ENCODE results near the gene RTBDN. TPM values are rescaled to one million over a fixed set of nuclear protein-coding genes. Genes with fewer than 3 reads are reported as not detected.

The RTBDN gene
- not detected in 2 replicates for total RNA-seq

DNA sequence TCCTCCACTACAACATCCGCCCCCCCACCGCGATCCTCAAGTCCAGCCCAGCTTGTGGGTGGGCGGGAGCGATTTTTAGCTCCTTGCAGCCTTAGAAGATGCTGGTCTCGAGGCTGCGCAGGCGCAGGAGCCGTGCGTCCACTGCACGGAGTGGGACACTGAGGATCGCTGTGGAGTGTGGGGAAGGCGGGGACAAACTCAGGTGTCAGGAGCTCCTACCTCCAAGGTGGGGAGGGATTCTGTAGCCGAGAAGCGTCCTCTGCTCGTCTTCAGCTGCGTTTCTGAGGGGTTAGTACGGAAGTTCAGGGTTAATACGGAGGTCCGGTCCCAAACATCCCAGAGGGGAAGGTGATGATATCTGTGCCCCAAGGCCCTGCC lies at the start of gene RTBDN:
Gene RTBDN (minus strand): TSS at position 14 of the 378 bp plus-strand sequence. CDS start 4,600 bp downstream, outside the sequence.
- DNase-seq (ENCODE audit: low read depth in 2 of 2), result no peak

DNA sequence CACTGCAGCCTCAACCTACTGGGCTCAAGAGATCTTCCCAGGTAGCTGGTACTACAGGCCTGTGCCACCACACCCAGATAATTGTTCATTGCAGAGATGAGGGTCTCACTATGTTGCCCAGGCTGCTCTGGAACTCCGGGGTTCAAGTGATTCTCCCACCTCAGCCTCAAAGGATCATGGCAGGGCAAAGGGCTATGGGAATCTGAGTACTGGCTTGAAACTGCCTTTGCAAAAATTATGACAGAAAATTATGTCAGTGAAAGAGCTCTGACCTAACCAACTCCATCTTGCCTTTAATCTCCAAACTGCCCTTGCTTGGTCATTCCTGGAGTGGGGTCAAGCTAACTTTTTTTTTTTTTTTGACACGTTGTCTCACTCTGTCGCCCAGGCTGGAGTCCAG lies 48.2 kb upstream of the RTBDN start:
- no peak for DNase-seq (ENCODE audit: low read depth in 2 of 2)

DNA sequence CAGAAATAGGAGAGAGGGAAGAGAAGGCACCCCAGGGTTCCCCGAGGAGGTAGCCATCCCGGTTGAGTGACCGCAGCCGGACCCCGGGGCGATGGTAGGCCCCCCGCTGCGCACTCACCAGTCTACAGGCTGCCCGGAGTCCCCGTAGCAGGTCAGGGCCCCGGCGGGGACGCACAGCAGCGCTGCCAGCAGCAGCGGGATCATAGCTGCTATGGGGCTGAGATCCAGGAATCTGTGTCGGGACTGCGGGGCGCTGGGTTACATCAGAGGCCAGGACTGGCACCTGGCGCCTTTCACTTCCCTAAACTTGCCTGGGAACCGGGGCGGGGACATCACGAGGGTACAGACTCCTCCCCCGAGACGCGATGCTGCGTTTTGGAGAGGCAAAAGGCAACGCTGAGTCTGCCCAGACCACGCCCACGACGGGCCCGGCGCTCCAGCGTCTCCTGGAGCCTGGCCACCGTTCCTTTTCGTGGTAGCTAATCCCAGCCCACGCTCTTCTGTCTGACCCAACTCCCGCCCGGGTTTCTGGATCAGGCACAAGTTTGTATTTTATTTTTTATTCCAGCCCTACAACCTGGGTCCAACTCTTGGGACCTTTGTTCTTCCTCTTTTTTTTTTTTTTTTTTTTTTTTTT lies 46.9 kb upstream of the RTBDN start, which contains the start of gene DNASE2:
Gene DNASE2 (minus strand): TSS at position 278 of the 637 bp plus-strand sequence. CDS start 74 bp downstream, at position 204.
- DNase-seq (ENCODE audit: low read depth in 2 of 2), result peak; percentile 70 to 78

DNA sequence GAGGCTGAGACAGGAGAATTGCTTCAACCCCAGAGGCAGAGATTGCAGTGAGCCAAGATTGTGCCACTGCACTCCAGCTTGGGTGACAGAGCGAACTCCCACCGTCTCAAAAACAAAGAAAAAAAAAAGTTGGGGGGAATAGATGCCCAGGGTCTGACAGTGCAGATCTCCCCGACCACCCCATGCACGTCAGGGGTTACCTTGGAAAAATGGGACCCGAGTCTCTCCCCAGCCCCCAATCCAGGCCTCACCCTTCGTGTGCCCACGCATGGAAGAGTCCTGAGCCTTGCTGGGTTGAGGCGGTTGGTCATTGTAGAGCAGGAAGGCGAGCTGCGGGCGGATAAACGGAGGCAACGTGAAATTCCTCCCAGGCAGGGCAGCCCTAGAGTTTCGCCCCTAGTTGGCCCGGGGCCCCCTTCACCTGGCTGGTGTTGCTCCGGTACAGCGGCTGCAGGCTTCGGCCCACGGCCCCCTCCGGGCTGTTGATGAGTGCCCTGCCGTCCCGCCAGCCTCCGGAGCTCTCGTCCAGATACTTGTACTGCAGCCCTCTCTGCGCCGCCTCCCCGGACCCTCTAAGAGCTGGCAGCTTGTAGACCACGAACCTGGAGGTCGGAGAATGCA lies 46.3 kb upstream of the RTBDN start:
- peak; percentile 15 to 36 for DNase-seq (ENCODE audit: low read depth in 2 of 2)

DNA sequence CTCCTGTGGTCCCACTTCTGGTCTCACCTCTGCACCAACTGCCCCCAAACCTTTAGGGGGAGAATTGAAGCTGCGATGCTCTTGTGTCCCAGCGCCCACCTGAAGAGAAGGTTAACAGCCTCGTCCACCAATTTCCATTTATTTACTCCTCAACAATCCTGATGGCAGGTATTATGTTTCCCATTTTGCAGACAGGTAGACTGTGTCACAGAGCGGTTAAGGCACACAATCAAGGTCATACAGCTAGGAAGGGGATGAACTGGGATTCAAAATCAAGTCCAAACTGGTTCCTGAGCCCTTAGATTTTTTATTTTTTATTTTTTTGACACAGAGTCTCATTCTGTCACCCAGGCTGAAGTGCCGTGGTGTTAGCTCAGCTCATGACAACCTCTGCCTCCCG lies 40.7 kb upstream of the RTBDN start:
- DNase-seq (ENCODE audit: low read depth in 2 of 2), result no peak

DNA sequence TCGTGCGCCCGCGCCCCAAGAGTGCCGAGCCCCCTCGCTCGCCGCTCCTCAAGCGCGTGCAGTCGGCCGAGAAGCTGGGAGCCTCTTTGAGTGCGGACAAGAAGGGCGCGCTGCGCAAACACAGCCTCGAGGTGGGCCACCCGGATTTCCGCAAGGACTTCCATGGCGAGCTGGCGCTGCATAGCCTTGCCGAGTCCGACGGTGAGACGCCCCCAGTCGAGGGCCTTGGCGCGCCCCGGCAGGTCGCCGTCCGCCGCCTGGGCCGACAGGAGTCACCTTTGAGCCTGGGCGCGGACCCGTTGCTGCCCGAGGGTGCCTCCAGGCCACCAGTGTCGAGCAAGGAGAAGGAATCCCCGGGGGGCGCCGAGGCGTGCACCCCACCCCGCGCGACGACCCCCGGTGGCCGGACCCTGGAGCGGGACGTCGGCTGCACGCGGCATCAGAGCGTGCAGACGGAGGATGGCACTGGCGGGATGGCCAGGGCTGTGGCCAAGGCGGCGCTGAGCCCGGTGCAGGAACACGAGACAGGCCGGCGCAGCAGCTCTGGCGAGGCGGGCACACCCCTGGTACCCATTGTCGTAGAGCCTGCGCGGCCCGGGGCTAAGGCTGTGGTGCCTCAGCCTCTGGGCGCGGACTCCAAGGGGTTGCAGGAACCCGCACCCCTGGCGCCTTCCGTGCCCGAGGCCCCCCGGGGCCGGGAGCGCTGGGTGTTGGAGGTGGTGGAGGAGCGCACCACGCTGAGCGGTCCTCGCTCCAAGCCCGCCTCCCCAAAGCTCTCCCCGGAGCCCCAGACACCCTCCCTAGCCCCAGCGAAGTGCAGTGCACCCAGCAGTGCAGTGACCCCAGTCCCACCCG lies 39.7 kb upstream of the RTBDN start:
- DNase-seq (ENCODE audit: low read depth in 2 of 2), result no peak

DNA sequence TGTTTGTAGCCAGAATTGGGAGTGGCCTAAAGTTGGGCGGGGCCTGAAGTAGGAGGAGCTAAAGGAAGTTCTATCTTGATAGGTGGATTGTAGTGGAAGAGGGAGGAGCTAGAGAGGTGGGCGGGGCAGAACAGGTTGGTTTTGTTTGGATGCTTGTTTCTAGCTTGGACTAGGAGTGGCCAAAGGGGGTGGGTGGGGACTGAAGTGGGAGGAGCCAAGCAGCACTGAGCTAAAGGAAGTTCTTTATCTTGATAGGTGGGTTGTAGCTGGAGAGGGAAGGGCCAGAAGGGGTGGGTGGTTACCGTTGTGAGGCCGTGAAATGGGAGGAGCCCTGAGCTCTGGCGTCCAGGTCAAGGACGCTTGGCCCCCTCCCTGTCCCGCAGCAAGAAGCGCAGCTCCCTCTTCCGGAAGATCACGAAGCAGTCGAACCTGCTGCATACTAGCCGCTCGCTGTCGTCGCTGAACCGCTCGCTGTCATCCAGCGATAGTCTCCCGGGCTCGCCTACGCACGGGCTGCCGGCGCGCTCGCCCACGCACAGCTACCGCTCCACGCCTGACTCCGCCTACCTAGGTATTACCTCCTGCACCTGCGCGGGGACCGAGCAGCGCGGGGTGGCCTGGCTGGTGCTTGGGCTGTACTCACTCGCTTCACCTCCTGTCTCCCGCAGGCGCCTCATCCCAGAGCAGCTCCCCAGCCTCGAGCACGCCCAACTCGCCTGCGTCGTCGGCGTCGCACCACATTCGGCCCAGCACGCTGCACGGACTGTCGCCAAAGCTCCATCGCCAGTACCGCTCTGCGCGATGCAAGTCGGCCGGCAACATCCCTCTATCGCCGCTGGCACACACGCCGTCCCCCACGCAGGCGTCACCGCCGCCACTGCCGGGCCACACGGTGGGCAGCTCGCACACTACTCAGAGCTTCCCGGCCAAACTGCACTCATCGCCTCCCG lies 38.8 kb upstream of the RTBDN start:
- DNase-seq (ENCODE audit: low read depth in 2 of 2), result peak; percentile 78 to 85

DNA sequence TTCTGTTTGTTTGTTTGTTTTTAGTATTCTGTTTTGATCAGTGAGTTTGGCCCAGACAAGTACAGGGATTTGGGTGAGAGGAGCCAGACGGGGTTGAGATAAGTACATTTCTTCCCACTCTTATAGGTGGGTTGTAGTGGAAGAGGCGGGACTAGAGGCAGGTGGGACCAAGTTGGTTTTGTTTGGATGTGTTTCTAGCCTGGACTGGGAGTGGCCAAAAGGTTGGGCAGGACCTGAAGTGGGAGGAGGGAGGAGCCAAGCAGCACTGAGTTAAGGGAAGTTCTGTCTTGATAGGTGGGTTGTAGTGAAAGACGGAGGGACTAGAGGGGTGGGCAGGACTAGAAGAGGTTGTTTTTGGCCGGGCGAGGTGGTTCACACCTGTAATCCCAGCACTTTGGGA lies 37.9 kb upstream of the RTBDN start:
- no peak for DNase-seq (ENCODE audit: low read depth in 2 of 2)

DNA sequence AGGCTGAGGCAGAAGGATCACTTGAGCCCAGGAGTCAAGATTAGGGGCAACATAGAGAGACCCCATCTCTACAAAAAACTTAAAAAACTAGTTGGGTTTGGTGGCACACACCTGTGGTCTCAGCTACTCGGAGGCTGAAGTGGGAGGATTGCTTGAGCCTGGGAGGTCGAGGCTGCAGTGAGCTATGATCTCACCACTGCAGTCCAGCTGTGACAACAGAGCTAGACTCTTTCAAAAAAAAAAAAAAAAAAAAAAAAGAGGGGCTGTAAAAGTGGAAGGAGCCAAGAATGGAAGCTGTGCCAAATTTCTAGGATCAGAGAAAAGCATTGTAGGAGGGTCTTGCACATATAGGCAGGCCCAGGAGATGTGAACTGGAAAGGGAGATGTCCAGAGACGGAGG lies 37.3 kb upstream of the RTBDN start:
- DNase-seq (ENCODE audit: low read depth in 2 of 2), result no peak

DNA sequence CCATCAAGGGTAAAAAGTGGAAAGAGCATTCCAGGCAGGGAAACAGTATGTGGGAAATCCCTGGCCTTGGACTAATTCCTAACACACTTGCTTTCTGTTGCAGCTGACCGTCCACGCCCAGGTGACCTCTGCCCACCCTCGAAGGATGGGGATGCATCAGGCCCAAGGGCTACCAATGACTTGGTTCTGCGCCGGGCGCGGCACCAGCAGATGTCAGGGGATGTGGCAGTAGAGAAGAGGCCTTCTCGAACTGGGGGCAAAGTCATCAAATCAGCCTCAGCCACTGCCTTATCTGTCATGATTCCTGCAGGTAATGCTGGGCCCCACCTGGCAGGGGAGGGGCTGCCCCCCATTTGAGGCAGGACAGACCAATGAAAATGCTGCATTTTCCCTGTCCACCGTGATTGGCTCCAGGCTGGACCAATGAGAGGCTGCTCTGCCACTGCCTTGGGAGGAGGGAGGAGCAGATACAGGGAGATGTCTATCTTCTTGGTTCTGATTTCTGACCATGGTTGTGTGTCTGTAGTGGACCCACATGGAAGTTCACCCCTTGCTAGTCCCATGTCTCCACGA lies 34.2 kb upstream of the RTBDN start:
- DNase-seq (ENCODE audit: low read depth in 2 of 2), result peak; percentile 28 to 37

DNA sequence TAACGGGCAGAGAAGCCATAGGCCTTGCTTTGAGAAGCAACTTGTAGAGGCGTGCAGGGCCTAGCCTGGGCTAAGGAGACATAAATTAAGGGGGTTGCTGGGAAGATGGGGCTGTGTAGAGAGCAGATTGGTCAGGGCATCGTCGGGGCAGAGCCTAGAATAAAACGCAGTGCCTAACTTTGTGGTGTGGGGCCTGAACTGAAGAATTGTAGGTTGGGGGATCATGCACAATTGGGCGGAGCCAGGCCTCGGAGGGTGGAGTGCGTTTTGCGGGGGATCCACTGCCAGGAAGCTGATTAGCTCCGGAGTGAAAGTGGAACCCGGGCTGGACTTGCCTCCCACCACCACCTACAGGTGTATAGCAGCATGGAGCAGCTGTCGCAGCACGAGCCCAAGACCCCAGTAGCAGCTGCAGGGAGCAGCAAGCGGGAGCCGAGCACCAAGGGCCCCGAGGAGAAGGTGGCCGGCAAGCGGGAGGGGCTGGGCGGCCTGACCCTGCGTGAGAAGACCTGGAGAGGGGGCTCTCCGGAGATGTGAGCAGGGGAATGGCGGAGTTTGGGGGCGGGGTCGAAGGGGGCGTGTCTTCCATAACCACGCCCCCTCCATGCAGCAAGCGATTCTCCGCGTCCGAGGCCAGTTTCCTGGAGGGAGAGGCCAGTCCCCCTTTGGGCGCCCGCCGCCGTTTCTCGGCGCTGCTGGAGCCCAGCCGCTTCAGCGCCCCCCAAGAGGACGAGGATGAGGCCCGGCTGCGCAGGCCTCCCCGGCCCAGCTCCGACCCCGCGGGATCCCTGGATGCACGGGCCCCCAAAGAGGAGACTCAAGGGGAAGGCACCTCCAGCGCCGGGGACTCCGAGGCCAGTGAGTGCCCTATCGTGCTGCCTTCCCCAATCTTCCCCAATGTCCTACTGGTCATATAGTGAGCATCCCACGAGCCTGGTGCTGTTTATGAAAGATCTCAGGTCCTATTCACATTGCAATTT lies 33.0 kb upstream of the RTBDN start:
- DNase-seq (ENCODE audit: low read depth in 2 of 2), result peak; percentile 54 to 74

DNA sequence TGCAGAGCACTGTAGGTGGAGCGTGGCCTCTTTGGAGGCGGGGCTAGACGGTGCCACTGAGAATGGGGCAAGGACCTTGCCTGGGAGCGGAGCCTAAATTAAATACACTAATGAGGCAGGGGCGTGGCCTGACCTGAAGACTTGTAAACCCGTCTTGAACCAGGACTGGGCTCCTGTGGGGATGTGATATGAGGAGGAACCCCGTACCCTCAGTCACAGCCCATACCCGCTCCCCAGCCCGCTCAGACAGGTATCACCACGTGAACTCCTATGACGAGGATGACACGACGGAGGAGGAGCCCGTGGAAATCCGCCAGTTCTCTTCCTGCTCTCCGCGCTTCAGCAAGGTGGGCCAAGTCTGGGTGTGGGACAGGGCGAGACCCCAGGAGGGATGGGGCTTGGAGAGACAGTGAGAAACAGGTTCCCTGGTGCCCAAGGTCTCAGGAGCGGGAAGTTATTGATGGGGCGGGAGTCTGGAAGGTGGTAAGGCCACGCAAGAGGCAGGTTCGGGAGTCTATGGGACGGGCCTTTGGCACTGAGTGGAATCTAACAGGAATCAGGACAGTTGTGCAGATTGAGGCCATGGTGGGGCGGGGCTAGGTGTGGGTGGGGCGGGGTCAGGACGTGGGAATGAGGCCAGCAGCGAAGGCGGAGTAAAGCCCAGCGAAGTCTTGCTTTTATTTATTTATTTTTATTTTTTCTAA lies 32.2 kb upstream of the RTBDN start:
- no peak for DNase-seq (ENCODE audit: low read depth in 2 of 2)

DNA sequence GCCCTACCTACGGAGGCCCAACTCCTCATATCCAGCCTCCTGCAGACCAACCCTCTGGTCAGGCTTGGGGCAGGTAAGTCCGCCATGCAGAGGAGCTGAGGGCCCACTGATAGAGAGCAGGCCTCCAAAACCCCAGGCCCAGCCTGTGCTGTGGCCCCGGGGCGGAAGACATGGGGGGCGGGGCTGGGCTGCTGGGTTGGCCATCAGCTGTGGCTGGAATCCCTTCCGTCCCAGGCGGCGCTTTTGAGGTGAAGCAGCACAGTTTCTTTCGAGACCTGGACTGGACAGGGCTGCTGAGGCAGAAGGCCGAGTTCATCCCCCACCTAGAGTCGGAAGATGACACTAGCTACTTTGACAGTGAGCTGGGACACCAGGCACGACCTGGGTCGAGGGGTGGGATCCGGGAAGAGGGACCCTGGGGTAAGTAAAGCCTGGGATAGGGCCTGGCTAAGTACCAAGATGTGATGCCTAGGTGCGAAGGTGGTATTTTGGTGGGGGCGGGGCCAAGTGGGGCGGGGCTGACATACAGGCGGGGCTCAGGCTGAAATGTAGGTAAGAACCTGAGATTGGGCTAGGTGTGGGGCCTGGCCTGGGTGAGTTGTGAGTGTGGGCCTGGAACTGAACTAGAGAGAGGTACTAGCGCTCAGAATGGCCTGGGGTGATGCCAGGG lies 31.5 kb upstream of the RTBDN start:
- no peak for DNase-seq (ENCODE audit: low read depth in 2 of 2)

DNA sequence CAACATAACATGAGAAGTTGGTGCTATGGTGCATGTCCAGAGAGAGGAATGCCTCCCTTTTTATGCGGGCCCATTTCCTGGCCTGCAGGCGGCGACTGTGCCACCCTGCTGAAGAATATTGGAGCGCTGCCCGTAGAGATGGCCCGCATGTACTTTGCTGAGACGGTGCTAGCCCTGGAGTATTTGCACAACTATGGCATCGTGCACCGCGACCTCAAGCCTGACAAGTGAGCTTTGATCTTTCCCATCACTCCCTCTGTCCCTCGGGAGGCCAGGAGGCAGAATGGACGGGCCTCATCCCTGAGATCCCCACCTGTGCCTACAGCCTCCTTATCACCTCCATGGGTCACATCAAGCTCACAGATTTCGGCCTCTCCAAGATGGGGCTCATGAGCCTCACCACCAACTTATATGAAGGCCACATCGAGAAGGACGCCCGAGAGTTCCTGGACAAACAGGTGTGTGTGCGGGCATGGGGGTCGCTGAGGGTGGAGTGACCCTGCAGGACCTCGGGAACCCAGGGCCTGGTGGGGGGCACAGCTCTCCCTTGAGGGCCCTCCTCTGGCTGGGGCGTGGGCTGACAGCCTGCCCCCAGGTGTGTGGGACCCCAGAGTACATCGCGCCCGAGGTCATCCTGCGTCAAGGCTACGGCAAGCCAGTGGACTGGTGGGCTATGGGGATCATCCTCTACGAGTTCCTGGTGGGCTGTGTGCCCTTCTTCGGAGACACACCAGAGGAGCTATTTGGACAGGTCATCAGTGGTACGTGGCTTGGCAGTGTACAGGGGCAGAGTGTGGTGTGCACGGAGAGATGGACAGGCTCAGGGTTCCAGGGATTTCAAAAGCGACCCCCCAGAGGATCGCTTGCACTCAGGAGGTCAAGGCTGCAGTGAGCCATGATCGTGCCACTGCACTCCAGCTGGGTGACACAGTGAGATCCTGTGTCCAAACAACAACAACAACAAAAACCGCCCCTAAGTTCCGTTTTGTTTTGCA lies 30.6 kb upstream of the RTBDN start:
- DNase-seq (ENCODE audit: low read depth in 2 of 2), result no peak

DNA sequence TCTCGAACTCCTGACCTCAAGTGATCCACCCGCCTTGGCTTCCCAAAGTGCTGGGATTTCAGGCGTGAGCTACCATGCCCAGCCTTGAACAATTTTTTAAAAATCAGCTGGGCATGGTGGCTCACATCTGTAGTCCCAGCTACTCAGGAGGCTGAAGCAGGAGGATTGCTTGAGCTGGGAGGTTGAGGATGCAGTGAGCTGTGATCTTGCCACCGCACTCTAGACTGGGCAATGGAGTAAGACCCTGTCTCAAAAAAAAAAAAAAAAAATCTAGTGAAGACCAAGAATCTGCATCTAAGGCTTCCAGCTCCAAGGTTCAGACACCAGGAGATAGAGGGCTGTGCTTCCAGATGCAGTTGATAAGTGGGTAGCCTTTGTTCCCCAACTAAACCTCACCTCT lies 29.8 kb upstream of the RTBDN start:
- no peak for DNase-seq (ENCODE audit: low read depth in 2 of 2)

DNA sequence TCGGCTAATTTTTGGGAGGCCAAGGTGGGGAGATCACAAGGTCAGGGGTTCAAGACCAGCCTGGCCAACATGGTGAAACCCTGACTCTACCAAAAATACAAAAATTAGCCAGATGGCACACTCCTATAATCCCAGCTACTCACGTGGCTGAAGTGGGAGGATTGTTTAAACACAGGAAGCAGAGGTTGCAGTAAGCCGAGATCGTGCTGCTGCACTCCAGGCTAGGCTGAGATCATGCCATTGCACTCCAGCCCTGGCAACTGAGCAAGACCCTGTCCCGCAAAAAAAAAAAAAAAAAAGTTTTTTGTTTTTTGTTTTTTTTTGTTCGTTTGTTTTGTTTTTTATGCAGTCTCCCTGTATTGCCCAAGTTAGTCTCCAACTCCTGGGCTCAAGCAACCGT lies 25.2 kb upstream of the RTBDN start:
- DNase-seq (ENCODE audit: low read depth in 2 of 2), result no peak
